HG02571 (cell line): ENCODE measurements around the gene DNASE1L2.

Source experiments
- ATAC-seq: cut with Tn5 transposase; IDR thresholded peaks from one replicate; pipeline ENCODE4 v1.9.1; 2021; ENCODE audit warnings: mild to moderate bottlenecking, moderate library complexity; ENCODE audit not compliant: unreplicated experiment

The DNASE1L2 gene

GRCh38 chr16:2267505-2267912 is 31.3 kb downstream of the DNASE1L2 start:
- peak; percentile 61 for ATAC-seq

GRCh38 chr16:2267913-2268666 is 31.8 kb downstream of the DNASE1L2 start, which contains the start of gene RNPS1:
TSS of gene RNPS1 (minus strand) at chr16:2268126. CDS start at chr16:2264643, 3,483 bp downstream.
- ATAC-seq = peak; percentile 75

- no peak for ATAC-seq
Measured at GRCh38 chr16:2270070-2270462, 33.8 kb downstream of the DNASE1L2 start.

- no peak for ATAC-seq
Measured at GRCh38 chr16:2270588-2271470, 34.6 kb downstream of the DNASE1L2 start.

GRCh38 chr16:2271848-2272461 is 35.7 kb downstream of the DNASE1L2 start:
- no peak for ATAC-seq

- ATAC-seq = no peak
Measured at GRCh38 chr16:2273484-2273883, 37.2 kb downstream of the DNASE1L2 start.

GRCh38 chr16:2273931-2274330 is 37.7 kb downstream of the DNASE1L2 start:
- ATAC-seq = no peak

- ATAC-seq = no peak
Measured at GRCh38 chr16:2275476-2276367, 39.5 kb downstream of the DNASE1L2 start.

- ATAC-seq = no peak
Measured at GRCh38 chr16:2276368-2277195, 40.3 kb downstream of the DNASE1L2 start.

GRCh38 chr16:2277466-2278271 is 41.4 kb downstream of the DNASE1L2 start:
- ATAC-seq = no peak

GRCh38 chr16:2278272-2278608 is 42.0 kb downstream of the DNASE1L2 start:
- ATAC-seq = no peak

GRCh38 chr16:2278956-2279800 is 42.9 kb downstream of the DNASE1L2 start:
- ATAC-seq = no peak

GRCh38 chr16:2280461-2280860 is 44.2 kb downstream of the DNASE1L2 start:
- no peak for ATAC-seq

GRCh38 chr16:2280981-2281542 is 44.8 kb downstream of the DNASE1L2 start:
- no peak for ATAC-seq

- no peak for ATAC-seq
Measured at GRCh38 chr16:2282262-2282661, 46.0 kb downstream of the DNASE1L2 start.

GRCh38 chr16:2282866-2283555 is 46.8 kb downstream of the DNASE1L2 start:
- ATAC-seq = no peak
